SK-N-SH (cell line): ENCODE data around the gene EFCAB11. TPM values are rescaled to one million over a fixed set of nuclear protein-coding genes. Genes with fewer than 3 reads are reported as not detected.
A peak's percentile ranks its signal among the peaks of the same experiment; 100 is the strongest.

Experiments used
- CTCF ChIA-PET: fragments of 300-600, 350-600 bp; formaldehyde crosslinking; extraction: SDS; loops from one replicate; lab custom pipeline; 2021; lab: Yijun Ruan, JAX
- POLR2A ChIA-PET: fragments of 350-600 bp; sonication (Branson Sonifier 250); formaldehyde crosslinking; extraction: SDS; loops from one replicate; lab custom pipeline; 2020; ENCODE audit warnings: antibody characterized with exemption, inconsistent platforms; lab: Yijun Ruan, JAX
- DNase-seq: peaks from one replicate; pipeline ENCODE4 v3.0.0; 2012
- H2AFZ ChIP-seq: fragments of 200-600 bp; sonication (generic); 2 replicates; pipeline ENCODE4 v1.8.1; 2016; ENCODE audit warnings: antibody characterized with exemption, mild to moderate bottlenecking, low read depth
- H3F3A ChIP-seq: fragments of 200-600 bp; sonication (generic); replicated peaks from 2 replicates; pipeline ENCODE3; 2016; ENCODE audit warnings: antibody characterized with exemption, mild to moderate bottlenecking; ENCODE audit not compliant: insufficient read depth
- H3K27ac ChIP-seq, 2 experiments: fragments of 200-500 bp in 1 of 2; fragments of 200-600 bp in 1 of 2; sonication (Bioruptor generic) in 1 of 2; sonication (generic), shearing (Covaris generic) in 1 of 2; 2 replicates each; pipeline versions ENCODE4 v1.5.1 to v1.6.1; 2014 to 2016; ENCODE audit warnings: low read depth in 2 of 2, inconsistent platforms in 1 of 2, low read length in 1 of 2, mild to moderate bottlenecking in 1 of 2, mixed read lengths in 1 of 2
- H3K27me3 ChIP-seq: fragments of 200-600 bp; sonication (generic), shearing (Covaris generic); 2 replicates; pipeline ENCODE4 v1.6.1; 2016; ENCODE audit warnings: mixed run types; ENCODE audit not compliant: insufficient read depth
- H3K36me3 ChIP-seq, 2 experiments: fragments of 200-500 bp in 1 of 2; fragments of 200-600 bp in 1 of 2; sonication (Bioruptor generic) in 1 of 2; sonication (generic) in 1 of 2; replicated peaks in 1 of 2; 2 replicates each; pipeline versions ENCODE3 to v1.5.1; 2014 to 2016; ENCODE audit warnings: low read length in 1 of 2, mild to moderate bottlenecking in 1 of 2; ENCODE audit not compliant: insufficient read depth in 2 of 2, control insufficient read depth in 1 of 2
- H3K4me1 ChIP-seq, 2 experiments: fragments of 200-500 bp in 1 of 2; fragments of 200-600 bp in 1 of 2; sonication (Bioruptor generic) in 1 of 2; sonication (generic), shearing (Covaris generic) in 1 of 2; 2 replicates each; pipeline versions ENCODE4 v1.5.1 to v1.6.1; 2014 to 2016; ENCODE audit warnings: low read depth in 1 of 2, low read length in 1 of 2, mixed run types in 1 of 2; ENCODE audit not compliant: insufficient read depth in 2 of 2, control insufficient read depth in 1 of 2
- H3K4me2 ChIP-seq: fragments of 200-600 bp; sonication (generic), shearing (Covaris generic); 2 replicates; pipeline ENCODE4 v1.6.1; 2017; ENCODE audit warnings: mixed run types
- H3K4me3 ChIP-seq, 2 experiments: fragments of 200-500 bp in 1 of 2; fragments of 200-600 bp in 1 of 2; sonication (Bioruptor generic) in 1 of 2; sonication (generic), shearing (Covaris generic) in 1 of 2; 2 replicates each; pipeline versions ENCODE4 v1.5.1 to v1.8.1; 2014 to 2016; ENCODE audit warnings: low read depth in 2 of 2, inconsistent platforms in 1 of 2, low read length in 1 of 2, mild to moderate bottlenecking in 1 of 2, mixed read lengths in 1 of 2, moderate library complexity in 1 of 2
- H3K79me2 ChIP-seq: fragments of 200-600 bp; sonication (generic); 2 replicates; pipeline ENCODE4 v1.8.1; 2017; ENCODE audit warnings: mild to moderate bottlenecking; ENCODE audit not compliant: insufficient read depth
- H3K9ac ChIP-seq: fragments of 200-600 bp; sonication (generic); 2 replicates; pipeline ENCODE4 v1.6.1; 2017; ENCODE audit warnings: mixed run types
- H3K9me2 ChIP-seq: fragments of 200-600 bp; sonication (generic); 2 replicates; pipeline ENCODE4 v1.6.1; 2017; ENCODE audit warnings: mixed run types
- H3K9me3 ChIP-seq: fragments of 200-600 bp; sonication (generic); 2 replicates; pipeline ENCODE4 v1.6.1; 2017; ENCODE audit warnings: mixed run types, mild to moderate bottlenecking, moderate library complexity
- H4K20me1 ChIP-seq: fragments of 200-600 bp; sonication (generic); 2 replicates; pipeline ENCODE4 v1.6.1; 2017; ENCODE audit warnings: mild to moderate bottlenecking, mixed run types; ENCODE audit not compliant: insufficient read depth
- CHD2 ChIP-seq: fragments of 150-350 bp; IDR thresholded peaks from 2 replicates; pipeline ENCODE4 v1.6.1; 2018; ENCODE audit warnings: low read length; ENCODE audit not compliant: partially characterized antibody
- EP300 ChIP-seq, 2 experiments: IDR thresholded peaks; 2 replicates each; pipeline versions ENCODE4 v1.4.0 to v1.6.1; 2012; ENCODE audit warnings: borderline replicate concordance in 1 of 2, low read depth in 1 of 2, low read length in 1 of 2
- FOSL2 ChIP-seq: IDR thresholded peaks from 2 replicates; pipeline ENCODE4 v1.4.0; 2012; ENCODE audit warnings: low read depth, mild to moderate bottlenecking, moderate library complexity, borderline replicate concordance
- GABPA ChIP-seq: IDR thresholded peaks from 2 replicates; pipeline ENCODE4 v1.4.0; 2012; ENCODE audit warnings: low read depth, mild to moderate bottlenecking
- MXI1 ChIP-seq: IDR thresholded peaks from 2 replicates; pipeline ENCODE4 v1.6.1; 2012; ENCODE audit warnings: mild to moderate bottlenecking, low read depth, low read length, improper control_type of control experiment
- NRF1 ChIP-seq: IDR thresholded peaks from 2 replicates; pipeline ENCODE4 v1.6.1; 2012; ENCODE audit warnings: low read depth, mild to moderate bottlenecking, low read length
- PBX3 ChIP-seq: IDR thresholded peaks from 2 replicates; pipeline ENCODE4; 2012
- RCOR1 ChIP-seq: fragments of 150-350 bp; IDR thresholded peaks from 2 replicates; pipeline ENCODE4 v1.6.1; 2017; ENCODE audit warnings: antibody characterized with exemption, low read length
- REST ChIP-seq: IDR thresholded peaks from 2 replicates; pipeline ENCODE4 v1.6.1; 2012; ENCODE audit warnings: mild to moderate bottlenecking, low read depth, low read length, moderate library complexity
- RFX5 ChIP-seq: IDR thresholded peaks from 2 replicates; pipeline ENCODE4 v1.6.1; 2012; ENCODE audit warnings: mild to moderate bottlenecking, improper control_type of control experiment, low read length
- SIN3A ChIP-seq: IDR thresholded peaks from 2 replicates; pipeline ENCODE4 v1.6.1; 2012; ENCODE audit warnings: low read depth, mild to moderate bottlenecking, low read length, moderate library complexity, borderline replicate concordance
- SMC3 ChIP-seq: IDR thresholded peaks from 2 replicates; pipeline ENCODE4 v1.6.1; 2012; ENCODE audit warnings: low read depth, low read length, improper control_type of control experiment
- TAF1 ChIP-seq: IDR thresholded peaks from 2 replicates; pipeline ENCODE4 v1.6.1; 2012; ENCODE audit warnings: low read depth, mild to moderate bottlenecking, low read length, moderate library complexity, borderline replicate concordance
- TCF12 ChIP-seq: IDR thresholded peaks from 2 replicates; pipeline ENCODE4 v1.4.0; 2012
- TEAD4 ChIP-seq: IDR thresholded peaks from 2 replicates; pipeline ENCODE4 v1.4.0; 2012; ENCODE audit warnings: mild to moderate bottlenecking, borderline replicate concordance; ENCODE audit not compliant: insufficient read depth
- YY1 ChIP-seq: IDR thresholded peaks from 2 replicates; pipeline ENCODE4 v1.4.0; 2012; ENCODE audit warnings: low read depth, mild to moderate bottlenecking
- ZBTB33 ChIP-seq: IDR thresholded peaks from 2 replicates; pipeline ENCODE4 v1.4.0; 2012; ENCODE audit warnings: low read depth, borderline replicate concordance
- WGBS: methylation state at CpG from one replicate; pipeline ENCODE4 v1.1.6; 2017; ENCODE audit warnings: low lambda C conversion rate; 5-methylcytosine and 5-hydroxymethylcytosine counted together
- polyA plus RNA-seq, 3 experiments: library from polyadenylated mRNA; depleted of rRNA; stranded (reverse); fragments of >200 nt; gene quantifications; 2 replicates each; pipeline ENCODE4 v1.2.3, GENCODE V29; 2012
- TF ChIP-seq, protein P1 (sequence below): fragments of 150-350 bp; IDR thresholded peaks from 2 replicates; pipeline ENCODE4 v1.6.1; 2017; ENCODE audit warnings: antibody characterized with exemption, low read length, low read depth, borderline replicate concordance
- TF ChIP-seq, protein P2 (sequence below): IDR thresholded peaks from 2 replicates; pipeline ENCODE4 v1.4.0; 2012; ENCODE audit warnings: low read depth

EFCAB11 gene
- polyA plus RNA-seq, 1 of the 3 experiments (the other 2 are of a cell fraction) = 3.9 TPM

DNA sequence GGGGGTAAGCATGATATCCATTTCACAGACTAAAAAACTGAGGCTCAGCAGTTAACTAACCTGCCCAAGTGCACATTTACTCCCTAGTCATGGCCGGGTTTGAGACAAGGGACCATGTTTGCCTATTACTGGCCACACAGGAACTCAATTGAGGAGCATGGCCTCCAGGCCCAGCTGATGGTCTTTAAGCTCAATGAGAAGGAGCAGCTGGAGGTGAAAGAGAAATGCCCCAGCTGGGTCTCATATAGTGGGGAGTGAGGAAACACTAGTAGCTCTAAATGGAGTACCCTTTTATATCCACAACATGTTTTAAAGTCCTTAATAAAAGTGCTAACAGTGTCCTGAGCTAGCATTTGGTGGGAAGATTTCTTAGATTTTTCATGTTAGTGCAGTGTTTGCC lies 2.8 kb upstream of the EFCAB11 start:
- WGBS = 50% methylated on average over 1 of the region's 1 CpG
- H3K4me2 ChIP-seq = peak overlapping the region; percentile 90
- POLR2A ChIA-PET = no interaction called here
- CTCF ChIA-PET = interaction anchor here (1.5 to 12.3 kb wide), 5 partner anchors 15 to 278 kb away, joined by 3 to 112 read pairs (median 10); no protein-coding TSS in a partner anchor
- peak overlapping the region; percentile 92; the same call in 1 of the 2 replicates for H3K9ac ChIP-seq
- H3K79me2 ChIP-seq = peaks cover 72% of the 10 kb centered on the region; the same call in 1 of the 2 replicates
- H2AFZ ChIP-seq = no peak overlapping the region
- H3K27ac ChIP-seq = peak overlapping the region in 1 of 2 experiments; percentile 94; a peak in 1 of 4 replicates
- H3K36me3 ChIP-seq = peaks cover 21 to 23% of the 10 kb centered on the region in 2 experiments
- no peaks in the 10 kb centered on the region for H3K9me2 ChIP-seq
- DNase-seq = no peak
- no peaks in the 10 kb centered on the region for H3K27me3 ChIP-seq
- H3F3A ChIP-seq = peaks cover 24% of the 10 kb centered on the region
- TF ChIP-seq CHD2 (no peak), NRF1 (no peak)
- peak overlapping the region in 1 of 2 experiments; percentile 89; a peak in 1 of 4 replicates for H3K4me3 ChIP-seq
- peaks cover 3% of the 10 kb centered on the region; the same call in 1 of the 2 replicates for H4K20me1 ChIP-seq
- H3K4me1 ChIP-seq = peaks cover 10 to 11% of the 10 kb centered on the region in 2 experiments; a peak in 3 of 4 replicates
- H3K9me3 ChIP-seq = no peaks in the 10 kb centered on the region

- Histone ChIP-seq H4K20me1 (peaks cover 3% of the 10 kb centered on the region; the same call in 1 of the 2 replicates), H3K27ac (peak overlapping the region; percentile 81 to 94), H3K27me3 (no peaks in the 10 kb centered on the region), H3K9me3 (no peaks in the 10 kb centered on the region), H3K9me2 (no peaks in the 10 kb centered on the region), H3K4me2 (peak overlapping the region; percentile 90), H3K4me1 (peaks cover 10 to 11% of the 10 kb centered on the region in 2 experiments; a peak in 3 of 4 replicates), H2AFZ (peak overlapping the region; percentile 83), H3K79me2 (peaks cover 65% of the 10 kb centered on the region; the same call in 1 of the 2 replicates), H3K9ac (peak overlapping the region; percentile 92), H3K4me3 (peak overlapping the region; percentile 76 to 89), H3K36me3 (peaks cover 19 to 25% of the 10 kb centered on the region in 2 experiments), H3F3A (peaks cover 24% of the 10 kb centered on the region)
- 15% methylated on average over 15 of the region's 15 CpGs for WGBS
- no peak for DNase-seq
- CTCF ChIA-PET = interaction anchor here (0.8 to 12.3 kb wide), 6 partner anchors 11 to 279 kb away, joined by 3 to 112 read pairs (median 7); no protein-coding TSS in a partner anchor
- POLR2A ChIA-PET = interaction anchor here (0.7 to 1.3 kb wide), 2 partner anchors 8 to 10 kb away, joined by 3 to 4 read pairs; no protein-coding TSS in a partner anchor
- TF ChIP-seq TEAD4 (no peak), EP300 (IDR thresholded peaks at IDR 0.05; ENCODE audit: borderline replicate concordance in 1 of 2, low read depth in 1 of 2, low read length in 1 of 2) (no peak), FOSL2 (no peak), TAF1 (no peak), ZBTB33 (0 out of 2 replicates have a peak, but pooled peaks have one; percentile 7), YY1 (0 out of 2 replicates have a peak, but pooled peaks have one; percentile 2), SIN3A (no peak), RFX5 (no peak), PBX3 (no peak), SMC3 (no peak), RCOR1 (no peak), MXI1 (no peak), TCF12 (no peak), GABPA (no peak), REST (no peak)
- TF ChIP-seq, protein P1, sequence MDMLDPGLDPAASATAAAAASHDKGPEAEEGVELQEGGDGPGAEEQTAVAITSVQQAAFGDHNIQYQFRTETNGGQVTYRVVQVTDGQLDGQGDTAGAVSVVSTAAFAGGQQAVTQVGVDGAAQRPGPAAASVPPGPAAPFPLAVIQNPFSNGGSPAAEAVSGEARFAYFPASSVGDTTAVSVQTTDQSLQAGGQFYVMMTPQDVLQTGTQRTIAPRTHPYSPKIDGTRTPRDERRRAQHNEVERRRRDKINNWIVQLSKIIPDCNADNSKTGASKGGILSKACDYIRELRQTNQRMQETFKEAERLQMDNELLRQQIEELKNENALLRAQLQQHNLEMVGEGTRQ = no peak
- TF ChIP-seq, protein P2, sequence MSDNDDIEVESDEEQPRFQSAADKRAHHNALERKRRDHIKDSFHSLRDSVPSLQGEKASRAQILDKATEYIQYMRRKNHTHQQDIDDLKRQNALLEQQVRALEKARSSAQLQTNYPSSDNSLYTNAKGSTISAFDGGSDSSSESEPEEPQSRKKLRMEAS = 0 out of 2 replicates have a peak, but pooled peaks have one; percentile 10
Observed at GRCh38 chr14:89956661-89957009, 2.1 kb upstream of the EFCAB11 start.
